Measurements from ENCODE around the gene PEX11B. TPM values are rescaled to one million over a fixed set of nuclear protein-coding genes. Genes with fewer than 3 reads are reported as not detected.
A peak's percentile ranks its signal among the peaks of the same experiment; 100 is the strongest.

Gene PEX11B
- total RNA-seq, 2 donors from 2014 or later, result 20.1 to 21.2 TPM

DNA sequence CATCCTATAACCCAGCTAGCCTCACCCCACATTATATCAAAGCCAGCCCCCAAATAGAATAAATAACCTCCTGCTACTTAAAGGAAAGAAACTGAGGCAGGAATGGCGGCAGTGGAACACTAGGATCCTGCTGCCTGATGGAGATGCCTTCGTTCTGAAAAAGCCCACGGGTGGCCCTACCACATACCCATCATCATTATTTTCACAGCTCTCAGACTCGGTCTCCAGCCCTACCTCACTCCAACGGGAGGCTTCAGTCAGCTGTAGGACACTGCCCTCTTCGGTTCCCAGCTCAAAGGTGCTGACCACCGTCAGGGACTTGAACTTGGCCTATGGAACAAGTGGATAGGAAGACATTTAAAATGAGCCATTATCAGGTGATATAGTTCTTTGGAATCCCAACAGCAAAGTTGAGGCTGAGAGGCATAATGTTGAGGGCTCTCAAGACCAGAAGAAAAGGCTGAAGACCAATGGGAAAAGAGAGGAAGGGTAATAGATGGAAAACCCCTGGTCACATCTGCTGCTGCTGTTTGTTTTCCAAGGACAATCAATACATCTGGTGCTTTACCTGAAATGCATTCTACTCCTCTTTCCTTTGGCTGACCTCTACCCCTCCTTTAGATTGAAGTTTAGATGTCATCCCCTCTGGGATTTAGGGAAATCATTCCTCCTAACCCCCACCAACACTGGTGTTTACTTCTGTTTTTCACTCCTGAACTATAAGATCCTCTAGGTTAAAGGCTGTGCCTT, 25.0 kb downstream of the PEX11B start:
- H3K9me3 ChIP-seq, result no peaks in the 10 kb centered on the region
- DNase-seq (ENCODE audit: low spot score), result no peak
- no peak overlapping the region for H3K4me3 ChIP-seq
- H3K4me1 ChIP-seq, result peaks cover 0 to 27% of the 10 kb centered on the region in 2 donors
- no peaks in the 10 kb centered on the region for H3K36me3 ChIP-seq
- H3K27me3 ChIP-seq, result no peaks in the 10 kb centered on the region
- peak overlapping the region; percentile 82 to 87 for H3K27ac ChIP-seq
- TF ChIP-seq, protein P1, sequence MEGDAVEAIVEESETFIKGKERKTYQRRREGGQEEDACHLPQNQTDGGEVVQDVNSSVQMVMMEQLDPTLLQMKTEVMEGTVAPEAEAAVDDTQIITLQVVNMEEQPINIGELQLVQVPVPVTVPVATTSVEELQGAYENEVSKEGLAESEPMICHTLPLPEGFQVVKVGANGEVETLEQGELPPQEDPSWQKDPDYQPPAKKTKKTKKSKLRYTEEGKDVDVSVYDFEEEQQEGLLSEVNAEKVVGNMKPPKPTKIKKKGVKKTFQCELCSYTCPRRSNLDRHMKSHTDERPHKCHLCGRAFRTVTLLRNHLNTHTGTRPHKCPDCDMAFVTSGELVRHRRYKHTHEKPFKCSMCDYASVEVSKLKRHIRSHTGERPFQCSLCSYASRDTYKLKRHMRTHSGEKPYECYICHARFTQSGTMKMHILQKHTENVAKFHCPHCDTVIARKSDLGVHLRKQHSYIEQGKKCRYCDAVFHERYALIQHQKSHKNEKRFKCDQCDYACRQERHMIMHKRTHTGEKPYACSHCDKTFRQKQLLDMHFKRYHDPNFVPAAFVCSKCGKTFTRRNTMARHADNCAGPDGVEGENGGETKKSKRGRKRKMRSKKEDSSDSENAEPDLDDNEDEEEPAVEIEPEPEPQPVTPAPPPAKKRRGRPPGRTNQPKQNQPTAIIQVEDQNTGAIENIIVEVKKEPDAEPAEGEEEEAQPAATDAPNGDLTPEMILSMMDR (IDR thresholded peaks at IDR 0.05), result no peak

DNA sequence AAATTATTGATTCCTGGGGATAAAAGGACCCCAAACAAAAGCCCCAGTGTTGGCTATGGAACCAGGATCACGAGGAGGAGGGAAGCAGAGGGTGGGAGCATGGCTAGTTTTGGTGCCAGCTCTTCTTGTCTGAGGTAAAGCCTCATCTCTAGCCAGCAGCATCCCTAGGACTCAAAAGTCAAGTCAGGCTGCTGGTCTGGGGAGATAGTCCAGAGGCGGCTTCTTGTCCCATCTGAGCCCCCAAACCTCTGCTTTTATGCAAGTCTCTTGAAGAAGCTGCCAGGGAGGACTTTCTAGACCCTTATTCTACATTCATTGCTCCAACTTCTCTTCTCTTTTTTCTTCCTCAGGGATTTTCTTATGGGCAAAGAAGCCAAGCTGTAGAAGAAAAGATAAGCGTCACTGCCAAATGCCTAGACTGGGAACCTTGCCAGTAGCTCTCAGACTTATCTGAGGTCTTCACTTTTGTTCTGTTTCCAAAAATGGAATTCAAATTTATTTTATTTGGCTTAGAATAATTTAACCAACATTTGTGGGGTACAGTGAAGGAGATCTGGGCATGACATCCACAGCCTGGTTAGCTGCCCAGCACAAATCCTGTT, 25.9 kb downstream of the PEX11B start:
- H3K4me3 ChIP-seq, result no peak overlapping the region
- H3K27ac ChIP-seq, result peak overlapping the region; percentile 82 to 87
- no peaks in the 10 kb centered on the region for H3K9me3 ChIP-seq
- no peaks in the 10 kb centered on the region for H3K36me3 ChIP-seq
- peaks cover 0 to 27% of the 10 kb centered on the region in 2 donors for H3K4me1 ChIP-seq
- TF ChIP-seq, protein P1 (IDR thresholded peaks at IDR 0.05), result no peak
- DNase-seq (ENCODE audit: low spot score), result no peak
- no peaks in the 10 kb centered on the region for H3K27me3 ChIP-seq

DNA sequence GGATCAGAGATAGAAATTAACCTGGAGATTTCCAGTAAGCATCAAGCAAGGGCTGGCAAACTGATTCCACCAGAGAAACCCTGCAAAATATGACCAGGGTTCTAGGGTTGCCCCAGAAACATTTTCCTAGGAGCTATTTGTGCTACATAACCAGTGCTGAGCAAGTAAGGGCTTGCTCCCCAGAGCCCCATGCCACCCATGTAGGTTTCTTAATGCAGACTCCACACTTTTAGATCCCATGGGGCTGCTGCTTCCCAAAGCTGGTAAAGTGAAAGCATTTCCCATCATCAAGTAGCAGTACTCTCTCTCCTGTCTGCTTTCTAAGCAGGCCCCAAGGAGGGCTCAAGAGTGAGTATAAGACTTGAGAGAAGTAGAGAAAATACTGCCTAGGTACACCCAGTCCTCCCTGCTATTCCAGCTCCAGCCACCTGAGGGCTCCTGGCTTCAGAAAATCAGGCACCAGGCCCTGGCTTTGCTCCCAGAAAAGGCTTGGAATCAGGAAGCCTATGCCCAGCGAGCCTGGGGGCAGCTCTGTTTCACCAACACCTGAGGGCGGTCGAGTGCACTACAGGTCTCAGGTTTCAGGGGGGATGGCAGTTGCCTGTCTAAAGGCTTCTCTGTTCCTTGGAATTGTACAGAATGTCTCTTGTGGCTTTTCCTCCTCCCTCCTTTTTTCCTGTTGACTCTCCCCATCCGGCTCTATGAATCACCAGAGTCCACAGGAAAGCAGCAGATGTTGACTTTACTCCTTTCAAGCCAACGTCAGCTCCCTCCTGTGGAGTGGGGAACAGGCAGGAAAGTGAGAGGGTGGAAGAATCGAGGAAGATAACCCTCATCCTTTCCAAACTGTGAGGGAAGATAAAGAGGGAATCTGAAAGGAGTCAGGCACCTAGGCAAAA, 26.7 kb downstream of the PEX11B start:
- TF ChIP-seq, protein P1 (IDR thresholded peaks at IDR 0.05), result peak; percentile 84 to 97
- peaks cover 0 to 27% of the 10 kb centered on the region in 2 donors for H3K4me1 ChIP-seq
- peak overlapping the region; percentile 82 to 87 for H3K27ac ChIP-seq
- peak overlapping the region in 1 of 2 donors; percentile 10 for H3K4me3 ChIP-seq
- H3K9me3 ChIP-seq, result no peaks in the 10 kb centered on the region
- no peaks in the 10 kb centered on the region for H3K27me3 ChIP-seq
- no peaks in the 10 kb centered on the region for H3K36me3 ChIP-seq
- DNase-seq (ENCODE audit: low spot score), result peak; percentile 95

DNA sequence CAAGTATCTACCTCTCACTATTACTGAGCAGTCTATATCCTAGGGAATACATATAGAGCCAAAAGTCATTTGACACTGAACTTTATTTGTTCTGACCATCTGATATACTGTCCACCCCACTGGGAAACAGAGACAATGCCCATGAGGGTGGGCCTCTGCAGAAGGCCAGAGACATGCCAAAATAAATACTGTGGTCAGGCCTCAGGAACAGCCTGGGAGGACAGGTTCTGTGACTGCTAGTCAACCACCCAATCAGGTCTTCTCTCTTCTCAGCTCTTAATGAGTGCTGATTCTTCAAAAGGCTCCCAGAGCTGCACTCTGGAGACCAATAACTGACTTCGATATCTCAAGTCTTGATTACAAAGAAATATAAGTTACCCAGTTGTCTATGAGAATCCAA, 27.4 kb downstream of the PEX11B start:
- no peak overlapping the region for H3K4me3 ChIP-seq
- TF ChIP-seq, protein P1 (IDR thresholded peaks at IDR 0.05), result no peak
- H3K36me3 ChIP-seq, result no peaks in the 10 kb centered on the region
- H3K27ac ChIP-seq, result peak overlapping the region; percentile 82 to 87
- H3K4me1 ChIP-seq, result peaks cover 0 to 32% of the 10 kb centered on the region in 2 donors
- no peak for DNase-seq (ENCODE audit: low spot score)
- H3K27me3 ChIP-seq, result no peaks in the 10 kb centered on the region
- no peaks in the 10 kb centered on the region for H3K9me3 ChIP-seq

DNA sequence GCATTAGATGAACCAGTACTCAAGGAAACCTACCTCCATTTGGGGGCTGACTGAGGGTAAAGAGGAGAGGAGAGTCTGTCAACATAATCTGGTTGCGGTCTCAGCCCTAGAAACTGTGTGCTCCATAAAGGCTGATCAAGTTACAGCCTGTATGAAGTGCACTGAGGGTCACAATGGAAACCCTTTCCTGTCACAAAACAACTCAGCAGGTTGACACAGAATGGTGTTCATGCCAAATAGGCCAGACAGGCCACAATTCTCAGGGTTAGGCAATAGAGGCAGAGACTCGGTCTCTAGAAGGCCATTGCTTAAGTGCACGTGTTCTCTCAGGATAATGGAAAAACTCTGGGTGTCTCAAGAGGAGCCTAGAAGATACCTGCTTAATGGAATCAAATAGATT, 28.8 kb downstream of the PEX11B start:
- Histone ChIP-seq H3K4me1 (peaks cover 0 to 41% of the 10 kb centered on the region in 2 donors), H3K36me3 (no peaks in the 10 kb centered on the region), H3K27ac (no peak overlapping the region), H3K9me3 (no peaks in the 10 kb centered on the region), H3K27me3 (no peaks in the 10 kb centered on the region), H3K4me3 (no peak overlapping the region)
- TF ChIP-seq, protein P1 (IDR thresholded peaks at IDR 0.05), result no peak
- DNase-seq (ENCODE audit: low spot score), result no peak

Data from right atrium auricular region (tissue), 2 donors.